A549 (cell line): ENCODE results near the gene C3orf22. TPM values are rescaled to one million over a fixed set of nuclear protein-coding genes. Genes with fewer than 3 reads are reported as not detected.

Experiments
- ATAC-seq, 2 experiments: fragments of 200-7000 bp in 1 of 2; fragments of >200 bp in 1 of 2; cut with Nextera tagmentation in 1 of 2; cut with Tn5 transposase in 1 of 2; 3 replicates each; pipeline versions ENCODE4 v1.8.0 to v1.9.1; 2018 to 2020; ENCODE audit warnings: mild to moderate bottlenecking in 1 of 2, moderate library complexity in 1 of 2
- CTCF ChIA-PET: fragments of 300-600 bp; sonication (Branson Sonifier 250); formaldehyde crosslinking; extraction: SDS; loops from one replicate; lab custom pipeline; 2021; ENCODE audit warnings: antibody characterized with exemption, inconsistent platforms; lab: Yijun Ruan, JAX
- POLR2A ChIA-PET: fragments of 350-600 bp; formaldehyde crosslinking; extraction: SDS; loops from one replicate; lab custom pipeline; 2021; ENCODE audit warnings: antibody characterized with exemption, inconsistent platforms; lab: Yijun Ruan, JAX
- DNase-seq, 2 experiments: peaks; one replicate each; pipeline versions ENCODE4 v3.0.0 to v3.0.0-alpha.2; 2011 to 2016; ENCODE audit warnings: low read depth in 1 of 2, low spot score in 1 of 2
- FAIRE-seq: peaks from 2 replicates; lab custom pipeline; 2011; peaks lifted over from hg19 to GRCh38; lab: Jason Lieb, UNC
- H3K27ac ChIP-seq, 2 experiments: fragments of >200 bp; sonication (Bioruptor Twin); formaldehyde crosslinking; 3 replicates each; pipeline ENCODE4 v1.5.1; 2016 to 2017
- H3K4me1 ChIP-seq: fragments of >200 bp; sonication (Bioruptor Twin); formaldehyde crosslinking; 3 replicates; pipeline ENCODE4 v1.6.1; 2016
- H3K4me2 ChIP-seq: fragments of >200 bp; sonication (Bioruptor Twin); formaldehyde crosslinking; 3 replicates; pipeline ENCODE4 v1.6.1; 2016
- H3K4me3 ChIP-seq: fragments of >200 bp; sonication (Bioruptor Twin); formaldehyde crosslinking; 3 replicates; pipeline ENCODE4 v1.5.1; 2016
- H3K9me3 ChIP-seq: fragments of >200 bp; sonication (Bioruptor Twin); formaldehyde crosslinking; 3 replicates; pipeline ENCODE4 v1.6.1; 2016
- ATOH8 ChIP-seq: fragments of 250-450 bp; sonication (Bioruptor Pico); IDR thresholded peaks from 2 replicates; pipeline ENCODE4 v1.5.0; 2020; ENCODE audit warnings: low read depth, mild to moderate bottlenecking, moderate library complexity
- BCL3 ChIP-seq: fragments of >200 bp; sonication (Bioruptor Twin); formaldehyde crosslinking; IDR thresholded peaks from 3 replicates; pipeline ENCODE4 v1.6.1; 2016
- CEBPB ChIP-seq, 2 experiments: fragments of >200 bp in 1 of 2; sonication (Bioruptor Twin) in 1 of 2; formaldehyde crosslinking in 1 of 2; IDR thresholded peaks; 2 replicates each; pipeline ENCODE4 v1.6.1; 2012 to 2016
- CTCF ChIP-seq: fragments of >200 bp; sonication (Bioruptor Twin); formaldehyde crosslinking; IDR thresholded peaks from 3 replicates; pipeline ENCODE4 v1.5.1; 2016
- EHF ChIP-seq: fragments of 250-450 bp; sonication (Bioruptor Pico); IDR thresholded peaks from 2 replicates; pipeline ENCODE4 v1.5.0; 2020; ENCODE audit warnings: mild to moderate bottlenecking
- ELK1 ChIP-seq: fragments of 150-350 bp; IDR thresholded peaks from 2 replicates; pipeline ENCODE4 v1.6.1; 2014; ENCODE audit warnings: low read depth, mild to moderate bottlenecking, low read length
- EP300 ChIP-seq, 2 experiments: fragments of >200 bp; sonication (Bioruptor Twin); formaldehyde crosslinking; IDR thresholded peaks; 2 replicates in 1 of 2; 3 replicates in 1 of 2; pipeline ENCODE4 v1.6.1; 2016 to 2017
- FOSB ChIP-seq: fragments of 250-450 bp; sonication (Bioruptor Pico); IDR thresholded peaks from 2 replicates; pipeline ENCODE4 v1.5.0; 2020; ENCODE audit warnings: mild to moderate bottlenecking, moderate library complexity
- GATA3 ChIP-seq: IDR thresholded peaks from 2 replicates; pipeline ENCODE4 v1.6.1; 2012; ENCODE audit warnings: borderline replicate concordance
- HEYL ChIP-seq: fragments of 250-450 bp; sonication (Bioruptor Pico); IDR thresholded peaks from 2 replicates; pipeline ENCODE4 v1.8.0; 2021; ENCODE audit warnings: mild to moderate bottlenecking, moderate library complexity
- HOXA7 ChIP-seq: fragments of 250-450 bp; sonication (Bioruptor Pico); IDR thresholded peaks from 2 replicates; pipeline ENCODE4 v1.5.0; 2020; ENCODE audit warnings: mild to moderate bottlenecking, moderate library complexity
- HOXB5 ChIP-seq: fragments of 250-450 bp; sonication (Bioruptor Pico); IDR thresholded peaks from 2 replicates; pipeline ENCODE4 v1.5.0; 2020; ENCODE audit warnings: mild to moderate bottlenecking, moderate library complexity
- MAFK ChIP-seq: fragments of 450-650 bp; IDR thresholded peaks from 2 replicates; pipeline ENCODE4 v1.6.1; 2014; ENCODE audit not compliant: partially characterized antibody
- NFE2L2 ChIP-seq: fragments of 150-350 bp; conservative IDR thresholded peaks from 2 replicates; pipeline ENCODE4 v1.6.1; 2014; ENCODE audit warnings: low read length
- NR3C1 ChIP-seq: fragments of >200 bp; sonication (Bioruptor Twin); formaldehyde crosslinking; IDR thresholded peaks from 3 replicates; pipeline ENCODE4 v1.6.1; 2017
- RAD21 ChIP-seq, 2 experiments: fragments of >200 bp in 1 of 2; sonication (Bioruptor Twin) in 1 of 2; formaldehyde crosslinking in 1 of 2; IDR thresholded peaks in 1 of 2; conservative IDR thresholded peaks in 1 of 2; 2 replicates in 1 of 2; 3 replicates in 1 of 2; pipeline ENCODE4 v1.6.1; 2012 to 2018; ENCODE audit warnings: inconsistent platforms in 1 of 2
- RCOR1 ChIP-seq: fragments of 150-350 bp; IDR thresholded peaks from 2 replicates; pipeline ENCODE4 v1.6.1; 2014; ENCODE audit warnings: antibody characterized with exemption, low read length, low read depth
- REST ChIP-seq: fragments of 200-600 bp; sonication (generic); IDR thresholded peaks from 2 replicates; pipeline ENCODE4 v1.6.1; 2016; ENCODE audit warnings: antibody characterized with exemption, mild to moderate bottlenecking, moderate library complexity
- RFX5 ChIP-seq: fragments of 450-650 bp; IDR thresholded peaks from 2 replicates; pipeline ENCODE4 v1.7.1; 2014; ENCODE audit warnings: antibody characterized with exemption, mild to moderate bottlenecking, moderate library complexity
- RNF2 ChIP-seq: fragments of 200-600 bp; sonication (generic); IDR thresholded peaks from 2 replicates; pipeline ENCODE4 v1.6.1; 2016; ENCODE audit warnings: low read depth, mild to moderate bottlenecking, antibody characterized with exemption, moderate library complexity, borderline replicate concordance
- SMC3 ChIP-seq: fragments of >200 bp; sonication (Bioruptor Twin); formaldehyde crosslinking; IDR thresholded peaks from 3 replicates; pipeline ENCODE4 v1.6.1; 2018; ENCODE audit warnings: inconsistent platforms
- TFCP2L1 ChIP-seq: fragments of 250-450 bp; sonication (Bioruptor Pico); IDR thresholded peaks from 2 replicates; pipeline ENCODE4 v1.5.0; 2021; ENCODE audit warnings: mild to moderate bottlenecking
- ZNF302 ChIP-seq: fragments of 250-450 bp; sonication (Bioruptor Pico); IDR thresholded peaks from 2 replicates; pipeline ENCODE4 v1.9.0; 2021; ENCODE audit warnings: inconsistent platforms, mild to moderate bottlenecking, moderate library complexity
- WGBS: methylation state at CpG from one replicate; pipeline ENCODE4 v1.1.6; 2017; ENCODE audit errors: missing lambda C conversion rate; 5-methylcytosine and 5-hydroxymethylcytosine counted together
- polyA plus RNA-seq, 4 experiments: library from polyadenylated mRNA; depleted of rRNA in 3 of 4; stranded (reverse); fragments of >200 nt; fragmentation: RNase III in 1 of 4; extraction: RNeasy Plus Mini Kit Qiagen cat#74134 plus additional on column Dnase treatment in 1 of 4; gene quantifications; 2 replicates in 3 of 4; 3 replicates in 1 of 4; pipeline ENCODE4 v1.2.3, GENCODE V29; 2011 to 2017

The C3orf22 gene
- polyA plus RNA-seq, 2 of the 4 experiments (the other 2 are of a cell fraction), result not detected

GRCh38 chr3:126568776-126569342 is 10.1 kb upstream of the C3orf22 start:
- FAIRE-seq, result no peak
- H3K4me1 ChIP-seq, result peaks cover 7% of the 10 kb centered on the region; the same call in 2 of the 3 replicates
- H3K9me3 ChIP-seq, result no peaks in the 10 kb centered on the region
- CTCF ChIA-PET, result interaction anchor here (0.9 to 1.2 kb wide), 2 partner anchors 45 to 46 kb away, joined by 3 read pairs; partner anchors contain the start of gene CHST13
- H3K4me2 ChIP-seq, result no peak overlapping the region
- POLR2A ChIA-PET, result no interaction called here
- no peak overlapping the region for H3K4me3 ChIP-seq
- ATAC-seq, result no peak
- 7% methylated on average over 2 of the region's 3 CpGs for WGBS
- H3K27ac ChIP-seq, result no peak overlapping the region
- TF ChIP-seq CEBPB (IDR thresholded peaks at IDR 0.05), result no peak
- no peak for TF ChIP-seq HEYL (CRISPR knock-in tag)
- no peak for TF ChIP-seq SMC3
- no peak for TF ChIP-seq MAFK
- no peak for TF ChIP-seq RNF2
- no peak for TF ChIP-seq ZNF302 (CRISPR knock-in tag)
- no peak for TF ChIP-seq RFX5
- TF ChIP-seq BCL3, result no peak
- TF ChIP-seq GATA3, result no peak
- DNase-seq, result no peak

- no peaks in the 10 kb centered on the region for H3K9me3 ChIP-seq
- CTCF ChIA-PET, result interaction anchor here (0.9 kb wide), 1 partner anchor 45 kb away, joined by 3 read pairs; no protein-coding TSS in a partner anchor
- H3K4me2 ChIP-seq, result no peak overlapping the region
- ATAC-seq (peak; percentile 86 to 89), DNase-seq (peak; percentile 12 to 21), FAIRE-seq (no peak)
- no peak overlapping the region for H3K27ac ChIP-seq
- H3K4me1 ChIP-seq, result no peaks in the 10 kb centered on the region
- no peak overlapping the region for H3K4me3 ChIP-seq
- TF ChIP-seq RAD21 (conservative IDR thresholded peaks at IDR 0.05 in 1 of 2, IDR thresholded peaks at IDR 0.05 in 1 of 2) (peak; percentile 14 to 18; a peak in 1 of 5 replicates), ELK1 (no peak)
- WGBS, result 43% methylated on average over 7 of the region's 10 CpGs
- POLR2A ChIA-PET, result no interaction called here
Measured at GRCh38 chr3:126567696-126568438, 9.1 kb upstream of the C3orf22 start.

GRCh38 chr3:126562737-126563276 is 4.1 kb upstream of the C3orf22 start:
- Histone ChIP-seq H3K4me2 (no peak overlapping the region), H3K4me3 (no peak overlapping the region), H3K4me1 (no peaks in the 10 kb centered on the region), H3K9me3 (no peaks in the 10 kb centered on the region), H3K27ac (no peak overlapping the region)
- 8% methylated on average over 2 of the region's 2 CpGs for WGBS
- ATAC-seq, result no peak
- no peak for FAIRE-seq
- CTCF ChIA-PET, result interaction anchor here (0.6 to 1.4 kb wide), 2 partner anchors 9 to 1124 kb away, joined by 3 to 4 read pairs; no protein-coding TSS in a partner anchor
- POLR2A ChIA-PET, result no interaction called here
- DNase-seq, result no peak
- TF ChIP-seq RCOR1 (no peak), REST (no peak), TFCP2L1 (CRISPR knock-in tag) (no peak), MAFK (no peak), CEBPB (IDR thresholded peaks at IDR 0.05) (no peak), CTCF (no peak), NFE2L2 (no peak), FOSB (no peak), HOXA7 (CRISPR knock-in tag) (no peak), EHF (CRISPR knock-in tag) (no peak), EP300 (IDR thresholded peaks at IDR 0.05) (no peak), HOXB5 (CRISPR knock-in tag) (no peak), NR3C1 (no peak), ATOH8 (CRISPR knock-in tag) (no peak)
